HG03354 (cell line): Measurements from ENCODE around the gene MNAT1.

ENCODE experiments used
- ATAC-seq: cut with Tn5 transposase; IDR thresholded peaks from one replicate; pipeline ENCODE4 v1.9.1; 2021; ENCODE audit warnings: mild to moderate bottlenecking; ENCODE audit not compliant: unreplicated experiment, poor library complexity, severe bottlenecking

The MNAT1 gene

DNA sequence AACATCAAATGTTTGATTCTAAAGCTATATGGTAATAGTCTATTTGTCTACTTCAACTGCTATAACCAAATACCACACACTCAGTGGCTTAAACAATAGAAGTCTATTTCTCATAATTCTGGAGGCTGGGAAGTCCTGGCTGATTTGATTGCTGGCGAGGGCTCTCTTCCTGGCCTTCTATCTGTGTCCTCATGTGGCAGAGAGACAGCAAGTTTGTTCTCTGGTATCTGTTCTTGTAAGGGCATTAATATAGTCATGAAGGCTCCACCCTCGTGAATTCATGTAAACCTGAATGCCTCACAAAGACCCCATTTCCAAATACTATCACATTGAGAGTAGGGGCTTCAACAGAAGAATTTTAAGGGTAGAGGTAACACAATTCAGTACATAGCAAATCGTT lies 212.2 kb downstream of the MNAT1 start:
- ATAC-seq, result no peak

DNA sequence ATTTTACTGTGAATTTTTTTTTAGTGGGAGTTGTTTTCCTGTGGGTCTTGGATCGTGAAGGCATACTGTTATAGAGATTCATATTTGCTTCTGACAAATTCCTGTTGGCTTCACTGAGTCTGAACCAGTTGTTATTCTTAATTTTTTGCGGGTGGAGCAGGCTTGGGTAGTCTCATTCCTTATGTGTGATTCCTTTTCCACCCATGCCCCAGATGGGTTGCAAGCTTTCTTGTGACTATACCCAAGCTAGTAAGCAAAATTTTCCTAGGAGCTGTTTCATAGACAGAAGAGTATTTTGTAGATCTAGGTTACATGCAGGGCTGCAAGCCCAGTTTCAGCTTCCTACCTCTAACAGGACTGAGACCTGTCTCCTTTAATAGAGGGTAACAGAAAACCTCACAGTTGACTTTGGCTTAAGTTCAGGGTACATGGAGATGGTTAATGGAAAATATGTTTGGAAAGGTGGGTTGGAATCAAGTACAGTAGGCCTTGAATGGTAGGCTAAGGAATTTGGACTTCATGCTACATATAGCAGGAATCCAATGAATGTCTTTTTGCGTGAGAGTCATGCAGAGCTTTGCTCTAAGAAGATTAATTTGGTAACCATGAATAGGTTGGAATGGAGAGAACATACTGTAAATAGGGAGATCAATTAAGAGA lies 217.3 kb downstream of the MNAT1 start:
- ATAC-seq, result no peak

DNA sequence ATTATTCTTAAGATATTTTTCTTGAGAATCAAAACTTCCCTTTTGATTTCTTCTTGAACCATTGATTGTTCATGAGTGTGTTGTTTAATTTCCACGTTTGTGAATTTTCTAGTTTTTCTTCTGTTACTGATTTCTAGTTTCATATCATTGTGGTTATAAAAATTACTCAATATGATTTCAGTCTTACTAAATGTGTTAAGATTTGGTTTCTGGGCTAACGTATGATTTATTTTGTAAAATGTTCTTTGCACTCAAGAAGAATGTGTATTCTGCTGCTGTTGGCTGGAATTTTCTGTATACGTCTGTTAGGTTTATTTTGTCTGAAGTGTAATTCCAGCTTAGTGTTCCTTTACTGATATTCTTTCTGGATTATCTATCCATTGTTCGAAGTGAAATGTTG lies 221.6 kb downstream of the MNAT1 start:
- no peak for ATAC-seq

DNA sequence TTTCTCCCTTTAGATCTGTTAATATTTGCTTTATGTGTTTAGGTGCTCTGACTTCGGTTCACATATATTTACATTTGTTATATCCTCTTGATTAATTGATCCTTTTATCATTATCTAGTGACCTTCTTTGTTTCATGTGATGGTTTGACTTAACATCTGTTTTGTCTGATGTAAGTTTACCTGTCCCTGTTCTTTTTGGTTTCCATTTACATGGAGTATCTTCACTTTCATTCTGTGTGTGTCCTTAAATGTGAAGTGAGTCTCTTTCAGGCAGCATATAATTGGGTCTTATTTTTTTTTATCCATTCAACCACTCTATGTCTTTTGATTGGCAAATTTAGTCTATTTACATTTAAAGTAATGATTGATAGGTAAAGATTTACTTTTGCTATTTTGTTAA lies 222.1 kb downstream of the MNAT1 start:
- ATAC-seq, result no peak

DNA sequence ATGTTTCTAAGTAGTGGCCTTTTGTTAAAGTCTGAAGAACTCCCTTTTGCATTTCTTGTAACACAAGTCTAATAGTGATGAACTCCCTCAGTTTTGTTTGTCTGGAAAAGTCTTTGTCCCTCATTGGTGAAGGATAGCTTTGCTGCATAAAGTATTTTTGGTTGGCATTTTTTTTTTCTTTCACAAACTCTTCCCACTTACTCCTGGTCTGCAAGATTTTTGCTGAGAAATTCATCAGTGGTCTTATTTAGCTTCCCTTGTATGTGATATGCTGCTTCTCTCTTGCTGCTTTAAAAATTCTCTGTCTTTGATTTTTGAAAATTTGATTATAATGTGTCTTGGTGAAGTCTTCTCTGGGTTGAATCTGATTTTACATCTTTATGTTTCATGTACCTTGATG lies 223.6 kb downstream of the MNAT1 start:
- ATAC-seq, result no peak

DNA sequence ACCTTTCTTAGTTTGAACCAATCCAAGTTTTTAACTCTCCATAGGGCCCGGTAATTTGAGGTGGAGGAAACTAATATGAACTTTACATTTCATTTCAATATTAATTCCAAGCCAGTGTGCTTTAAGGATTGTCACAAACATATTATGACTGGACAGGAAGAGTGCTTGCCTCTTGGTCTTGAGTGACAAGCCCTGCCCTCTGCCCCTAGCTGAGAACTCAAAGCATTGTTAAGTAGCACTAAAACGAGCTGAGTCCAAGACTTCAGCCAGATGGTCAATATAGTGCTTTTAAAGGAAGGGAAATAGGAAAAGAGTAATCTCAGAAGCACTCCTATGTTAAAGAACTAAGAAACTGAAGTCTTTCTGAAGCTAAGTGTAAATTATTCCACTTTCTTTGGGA lies 229.2 kb downstream of the MNAT1 start:
- no peak for ATAC-seq

DNA sequence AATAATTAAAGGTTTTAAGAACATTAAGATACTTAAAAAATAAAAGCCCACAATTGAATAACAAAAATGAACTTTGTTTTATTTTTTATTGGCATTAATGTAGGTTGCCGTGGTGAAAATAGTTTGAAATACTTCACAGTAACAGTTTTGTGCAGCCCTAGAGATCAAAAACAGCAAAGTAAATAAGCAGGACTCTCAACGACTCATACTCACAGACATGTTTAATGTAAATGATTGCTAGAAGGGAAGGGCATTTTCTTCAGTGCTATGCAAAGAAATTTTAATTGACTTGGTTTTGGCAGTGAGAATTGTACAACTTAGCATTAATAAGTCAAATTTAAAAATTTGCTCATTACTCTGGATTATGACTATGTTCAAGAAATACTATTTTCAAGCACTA lies 230.3 kb downstream of the MNAT1 start:
- ATAC-seq, result no peak

DNA sequence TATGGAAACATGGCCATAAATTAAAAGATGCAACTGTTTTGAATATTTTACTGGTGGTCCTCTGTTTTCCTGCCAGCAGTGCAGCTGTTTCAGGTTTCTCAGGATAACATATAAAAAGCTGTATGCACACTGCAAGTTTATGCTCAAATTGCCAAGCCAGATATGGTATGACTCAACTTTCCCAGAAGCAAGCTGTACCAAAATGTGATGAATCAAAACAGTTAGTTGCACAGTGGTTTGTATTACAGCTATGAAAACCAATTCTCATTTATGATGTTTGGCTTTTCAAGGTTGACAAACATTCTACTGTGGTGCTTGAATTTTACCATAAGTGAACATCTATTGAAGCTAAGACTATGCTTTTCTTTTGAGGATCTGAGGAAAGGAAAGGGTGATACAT lies 230.8 kb downstream of the MNAT1 start:
- ATAC-seq, result no peak

DNA sequence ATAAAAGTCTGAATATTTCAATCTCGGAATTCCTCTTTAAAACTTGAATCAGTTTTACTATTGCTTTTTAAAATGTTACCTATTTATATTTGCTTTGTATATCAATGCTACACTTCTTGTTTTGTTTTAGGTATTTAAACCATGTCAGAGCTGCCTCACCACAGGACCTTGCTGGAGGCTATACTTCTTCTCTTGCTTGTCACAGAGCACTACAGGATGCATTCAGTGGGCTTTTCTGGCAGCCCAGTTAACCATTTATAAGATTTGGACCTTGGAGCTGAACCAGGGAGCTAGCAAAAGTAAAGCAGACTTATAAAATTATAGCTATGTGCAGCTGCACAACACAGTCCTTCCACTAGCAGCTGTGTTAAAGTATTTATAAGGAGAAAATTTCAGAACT lies 233.5 kb downstream of the MNAT1 start:
- ATAC-seq, result no peak

DNA sequence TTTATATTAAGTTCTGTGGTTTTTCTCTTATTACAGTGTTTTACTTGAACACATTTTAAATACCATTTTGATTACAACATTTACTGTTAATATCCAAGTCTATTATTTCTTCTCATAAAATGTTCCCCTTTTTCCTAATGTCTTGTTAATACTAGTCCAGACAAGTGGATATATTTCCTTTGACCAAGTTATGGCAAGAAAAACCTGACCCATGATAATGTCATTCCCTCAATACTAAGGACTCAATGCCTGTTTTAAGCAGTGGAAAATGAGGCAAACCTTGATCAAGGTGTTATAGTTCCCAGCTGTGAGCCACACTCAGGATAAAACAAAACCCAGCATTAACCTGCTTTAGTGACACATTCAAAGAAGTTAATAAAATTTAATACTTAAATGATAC lies 234.1 kb downstream of the MNAT1 start:
- no peak for ATAC-seq

DNA sequence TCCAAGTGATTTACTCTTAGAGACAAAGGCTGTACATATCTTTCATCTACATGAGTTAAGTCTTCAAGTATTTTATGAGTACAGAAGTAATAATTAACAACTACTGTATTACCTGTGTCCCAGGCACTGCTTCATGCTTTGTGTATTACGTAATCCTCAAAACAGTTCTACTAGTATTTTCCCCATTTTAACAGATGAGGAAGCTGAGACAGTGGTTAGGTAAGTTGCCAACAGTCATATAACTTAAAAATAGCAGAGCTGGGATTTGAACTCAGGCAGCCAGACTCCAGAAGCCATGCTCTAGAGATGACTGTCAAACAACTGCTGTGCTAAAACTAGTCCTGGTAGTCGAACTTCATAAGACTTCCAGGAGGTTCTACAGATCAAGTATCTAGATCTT lies 235.6 kb downstream of the MNAT1 start:
- ATAC-seq, result no peak

DNA sequence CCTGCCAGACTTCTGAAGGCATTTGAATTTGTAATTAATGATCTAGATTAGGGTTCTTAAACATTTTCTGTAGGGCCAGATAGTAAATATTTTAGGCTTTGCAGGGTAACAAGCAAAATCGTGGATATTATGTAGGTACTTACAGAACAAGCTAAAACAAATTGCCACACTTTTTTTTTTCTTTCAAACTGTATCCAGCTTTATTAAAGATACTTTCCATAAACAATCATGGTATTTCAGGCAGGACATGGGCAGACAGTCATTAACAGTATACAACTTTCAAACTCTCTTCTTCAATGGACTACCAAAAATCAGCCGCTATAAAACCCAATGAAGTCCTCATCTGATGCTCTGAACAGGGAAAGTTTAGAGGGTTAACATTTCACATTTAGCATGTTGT lies 236.7 kb downstream of the MNAT1 start:
- no peak for ATAC-seq

DNA sequence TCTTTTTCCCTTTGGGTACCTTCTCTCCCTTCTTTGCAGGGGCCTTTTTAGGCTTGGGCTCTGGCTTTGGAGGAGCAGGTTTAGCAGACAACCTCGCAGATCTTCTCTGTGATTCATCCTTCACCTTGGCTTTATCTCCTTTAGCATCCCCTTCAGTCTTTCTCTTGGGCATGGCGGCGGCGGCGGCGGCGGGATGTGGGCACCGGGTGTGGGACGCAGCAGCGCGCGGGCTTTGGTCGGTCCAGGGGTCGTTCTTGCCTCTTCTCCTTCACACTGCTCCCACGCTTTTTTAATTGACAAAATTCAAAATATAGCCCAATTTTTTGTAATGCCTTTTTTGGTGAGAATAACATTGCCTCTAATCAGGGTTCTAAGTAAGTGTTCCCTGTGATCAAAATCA lies 237.7 kb downstream of the MNAT1 start:
- no peak for ATAC-seq

DNA sequence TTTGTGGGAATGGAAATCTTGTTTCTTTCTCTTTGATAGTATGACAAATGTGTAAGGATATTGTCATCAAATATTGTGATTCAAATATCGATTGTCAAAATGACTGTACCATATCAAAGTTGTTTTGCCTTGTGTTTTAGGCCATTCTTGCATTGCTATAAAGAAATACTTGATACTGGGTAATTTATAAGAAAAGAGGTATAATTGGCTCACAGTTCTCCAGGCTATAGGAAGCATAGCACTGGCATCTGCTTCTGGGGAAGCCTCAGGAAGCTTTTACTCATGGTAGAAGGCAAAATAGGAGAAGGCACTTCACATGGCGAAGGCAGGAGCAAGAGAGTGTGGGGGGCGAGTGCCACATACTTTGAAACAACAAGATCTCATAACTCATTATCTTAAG lies 238.5 kb downstream of the MNAT1 start:
- no peak for ATAC-seq

DNA sequence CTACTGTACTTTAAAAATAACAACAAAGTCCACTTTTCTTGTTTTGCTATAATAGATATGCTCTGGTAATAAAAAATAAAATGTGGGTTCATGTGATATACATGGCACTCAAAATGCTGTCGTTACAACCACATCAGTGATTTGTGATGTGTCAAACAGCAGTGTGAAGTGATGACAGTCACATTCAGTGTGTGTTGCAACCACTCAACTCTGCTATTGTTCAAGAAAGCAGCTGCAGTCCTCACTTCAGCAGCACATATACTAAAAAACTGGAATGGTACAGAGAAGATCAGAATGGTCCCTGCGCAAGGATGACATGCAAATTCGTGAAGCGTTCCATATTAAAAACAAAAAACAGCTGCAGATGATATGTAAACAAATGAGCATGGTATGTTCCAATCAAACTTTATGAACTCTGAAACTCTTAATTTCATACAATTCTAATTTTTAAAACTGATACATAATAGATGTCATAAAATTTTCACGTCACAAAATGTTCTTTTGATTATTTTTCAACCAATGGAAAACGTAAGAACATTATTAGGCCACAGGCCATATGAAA lies 239.6 kb downstream of the MNAT1 start:
- ATAC-seq, result no peak

DNA sequence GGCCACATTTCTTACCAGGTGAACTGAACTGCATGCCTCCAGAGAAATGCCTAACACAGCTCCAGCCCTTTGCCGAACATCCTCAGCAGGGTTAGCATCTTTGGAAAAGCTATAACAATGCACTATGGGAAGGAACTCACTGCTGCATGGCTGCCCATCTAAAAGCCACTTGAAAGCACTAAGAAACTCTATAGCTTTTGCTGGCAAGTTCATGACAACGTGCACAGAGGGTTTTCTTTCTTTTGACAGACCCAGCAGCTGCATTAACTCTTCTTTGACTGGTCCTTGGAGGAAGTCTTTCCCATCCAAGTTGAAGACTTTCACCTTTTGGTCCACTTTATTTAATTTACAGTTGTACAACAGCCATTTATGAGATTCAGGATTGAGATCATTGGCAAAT lies 241.0 kb downstream of the MNAT1 start:
- ATAC-seq, result no peak

DNA sequence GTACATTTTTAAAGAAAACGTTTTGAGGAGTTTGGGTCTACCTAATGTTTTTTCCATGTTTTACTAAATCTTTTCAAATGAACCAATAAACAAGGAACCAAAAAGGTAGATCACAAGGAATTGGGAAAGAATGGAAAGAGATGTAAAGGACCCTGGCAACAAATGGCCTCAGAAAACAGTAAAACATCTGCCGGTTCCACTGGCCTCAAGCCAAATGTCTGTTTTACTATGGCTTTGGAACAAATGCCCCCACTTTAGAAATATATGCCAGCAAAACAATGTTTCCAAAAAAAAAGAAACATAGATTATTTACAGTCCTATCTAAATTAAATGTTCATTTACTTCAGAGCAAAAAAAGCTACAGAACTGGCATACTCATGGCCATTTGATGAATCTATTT lies 243.3 kb downstream of the MNAT1 start:
- no peak for ATAC-seq

DNA sequence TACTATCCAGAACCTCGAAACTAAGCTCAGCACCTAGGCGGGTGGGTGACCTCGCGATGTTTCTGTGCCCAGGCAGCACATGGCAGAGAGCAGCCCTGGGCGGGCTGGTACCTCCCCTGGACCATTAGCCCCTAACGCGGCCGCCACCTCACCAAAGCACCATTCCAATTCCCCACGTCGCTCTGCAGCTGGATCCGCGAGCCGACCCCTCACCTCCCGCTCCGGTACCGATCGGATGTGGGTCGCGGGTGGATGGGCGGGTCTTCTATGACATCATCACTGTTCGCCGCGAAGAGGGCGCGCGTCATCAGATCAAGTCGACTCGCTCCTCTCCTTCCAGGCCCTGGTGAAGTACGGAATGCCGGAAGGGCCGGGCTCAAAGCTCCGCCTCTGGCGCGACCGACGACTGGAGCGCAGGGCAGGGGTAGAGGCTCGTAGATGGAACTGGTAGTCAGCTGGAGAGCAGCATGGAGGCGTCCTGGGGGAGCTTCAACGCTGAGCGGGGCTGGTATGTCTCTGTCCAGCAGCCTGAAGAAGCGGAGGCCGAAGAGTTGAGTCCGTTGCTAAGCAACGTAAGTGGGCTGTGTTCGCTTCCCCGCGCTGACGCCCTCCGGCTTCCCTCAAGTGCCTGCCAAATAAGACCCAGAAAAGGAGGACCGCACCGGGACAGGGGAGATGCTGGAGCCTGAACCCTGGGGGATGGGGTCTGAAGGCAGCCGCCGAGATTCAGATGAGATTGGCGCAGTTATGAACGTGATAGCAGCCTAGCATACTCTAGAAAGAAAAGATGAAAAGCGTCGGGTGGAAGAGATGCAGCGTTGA lies 246.5 kb downstream of the MNAT1 start, which contains the start of the genes SLC38A6 and TRMT5:
SLC38A6 (plus strand) TSS at position 435 of the 822 bp plus-strand sequence; CDS start at position 468, 33 bp downstream.
TRMT5 (minus strand) TSS at position 269 of the 822 bp plus-strand sequence; CDS start at position 163, 106 bp downstream.
- peak; percentile 87 for ATAC-seq

DNA sequence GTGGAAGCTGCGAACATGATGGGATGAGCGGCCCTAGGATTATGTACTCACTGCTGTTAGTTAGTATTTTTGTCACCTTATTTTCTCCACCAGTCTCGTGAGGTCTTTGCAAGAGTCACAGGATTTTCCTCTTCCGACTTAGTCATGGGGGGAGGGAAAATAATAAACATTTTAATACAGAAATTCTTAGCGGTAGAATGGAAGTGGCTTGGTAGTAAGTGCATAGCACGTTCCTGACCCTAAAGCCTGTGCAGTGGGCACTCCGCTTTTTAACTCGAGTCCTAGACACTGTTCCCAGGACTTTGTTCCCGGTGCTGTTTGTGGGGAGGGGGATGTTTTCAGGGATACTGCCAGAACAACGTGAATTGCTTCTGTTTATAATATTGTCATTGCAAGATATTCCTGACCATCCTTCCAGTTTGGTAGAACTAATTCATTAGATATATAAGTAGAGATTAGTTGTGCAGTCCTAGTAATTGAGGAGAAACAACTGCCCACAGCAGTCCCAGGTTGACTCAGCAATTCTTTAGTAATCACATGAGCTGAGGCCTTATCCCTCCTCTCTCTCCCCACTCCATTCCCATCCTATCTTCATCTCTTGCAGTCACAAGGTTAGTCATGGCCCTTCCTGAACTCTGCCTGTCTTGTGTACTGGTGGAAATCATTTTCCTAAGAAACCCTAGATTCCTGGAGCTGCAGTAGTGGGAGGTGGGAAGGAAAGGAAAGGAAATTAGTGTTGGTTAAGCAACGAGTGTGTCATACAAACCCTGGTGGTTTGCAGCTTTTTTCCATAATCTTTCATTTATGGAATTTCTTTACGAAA lies 247.3 kb downstream of the MNAT1 start:
- ATAC-seq, result no peak

DNA sequence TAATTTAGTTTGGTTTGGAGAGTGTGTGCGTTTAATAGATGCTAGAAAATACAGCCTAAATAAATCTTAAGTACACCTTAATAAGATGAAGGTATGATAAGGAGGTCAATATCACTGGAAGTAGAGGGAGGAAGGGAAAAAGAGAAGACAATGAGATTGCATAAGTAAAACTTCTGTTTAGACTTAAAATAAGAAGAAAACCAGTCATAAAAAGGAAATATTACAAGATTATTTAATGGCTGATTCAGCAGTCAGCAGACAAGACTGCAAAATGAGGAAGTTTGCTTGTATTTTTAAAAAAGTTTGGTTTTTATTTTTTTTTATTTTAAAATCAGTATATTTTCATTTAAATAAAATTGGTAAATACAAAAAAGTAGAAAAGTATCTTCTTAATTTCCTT lies 249.6 kb downstream of the MNAT1 start:
- ATAC-seq, result no peak
